AG09309 (cell line): ENCODE measurements around the gene PTPRCAP.
"Not testable (repeated sequence)": the region's sequence is repeated elsewhere in the genome, so short reads cannot be mapped to it uniquely, and the experiment has no call there.

ENCODE experiments used
- DNase-seq: peaks from one replicate; pipeline ENCODE4 v3.0.0-alpha.2; 2010; ENCODE audit warnings: low read depth
- H3K4me3 ChIP-seq: 2 replicates; pipeline ENCODE4 v1.5.1; 2011; ENCODE audit warnings: mild to moderate bottlenecking, low read depth, low read length, moderate library complexity; ENCODE audit not compliant: control insufficient read depth
- CTCF ChIP-seq: IDR thresholded peaks from 2 replicates; pipeline ENCODE4 v1.5.1; 2011; ENCODE audit warnings: mild to moderate bottlenecking, low read depth, low read length, inconsistent platforms; ENCODE audit not compliant: insufficient read depth, control insufficient read depth; ENCODE audit errors: missing control alignments

The PTPRCAP gene

DNA sequence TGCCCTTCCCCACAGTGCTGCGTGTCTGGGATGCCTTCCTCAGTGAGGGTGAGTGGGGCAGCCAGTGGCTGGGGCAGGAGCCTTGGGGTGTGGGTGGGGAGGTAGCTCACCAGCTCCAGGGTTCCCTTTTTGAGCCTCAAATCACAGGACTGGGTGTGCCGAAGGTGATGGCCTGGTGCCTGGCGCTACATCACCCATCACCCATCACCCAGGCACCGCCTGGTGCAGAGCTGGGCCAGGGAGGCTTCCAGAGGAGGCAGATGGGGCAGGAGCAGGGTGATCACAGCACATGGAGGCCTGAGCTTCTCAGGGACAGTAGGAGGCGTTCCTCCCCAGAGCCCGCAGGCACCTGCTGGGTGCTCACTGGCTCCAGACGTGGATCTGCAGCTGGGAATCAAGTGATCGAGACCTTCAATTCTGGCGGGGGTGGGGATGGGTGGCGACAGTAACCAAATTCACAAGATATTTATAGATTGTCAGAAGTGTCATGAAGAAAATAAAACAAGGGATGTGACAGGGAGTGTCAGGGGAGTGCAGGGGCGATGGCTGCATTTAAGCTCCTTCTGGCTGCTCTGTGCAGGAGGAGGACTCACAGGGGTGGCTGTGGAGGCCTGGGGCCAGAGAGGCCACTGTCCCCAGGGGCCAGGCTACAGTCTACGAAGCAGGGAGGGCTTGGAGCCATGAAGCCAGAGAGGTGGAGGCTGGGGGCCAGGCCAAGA is 30.4 kb downstream of the PTPRCAP start:
- TF ChIP-seq CTCF: peak; percentile 4
- no peak for DNase-seq
- no peak overlapping the region for H3K4me3 ChIP-seq

GRCh38 chr11:67406420-67406968 is 31.0 kb downstream of the PTPRCAP start:
- H3K4me3 ChIP-seq: no peak overlapping the region
- DNase-seq: no peak
- no peak for TF ChIP-seq CTCF

DNA sequence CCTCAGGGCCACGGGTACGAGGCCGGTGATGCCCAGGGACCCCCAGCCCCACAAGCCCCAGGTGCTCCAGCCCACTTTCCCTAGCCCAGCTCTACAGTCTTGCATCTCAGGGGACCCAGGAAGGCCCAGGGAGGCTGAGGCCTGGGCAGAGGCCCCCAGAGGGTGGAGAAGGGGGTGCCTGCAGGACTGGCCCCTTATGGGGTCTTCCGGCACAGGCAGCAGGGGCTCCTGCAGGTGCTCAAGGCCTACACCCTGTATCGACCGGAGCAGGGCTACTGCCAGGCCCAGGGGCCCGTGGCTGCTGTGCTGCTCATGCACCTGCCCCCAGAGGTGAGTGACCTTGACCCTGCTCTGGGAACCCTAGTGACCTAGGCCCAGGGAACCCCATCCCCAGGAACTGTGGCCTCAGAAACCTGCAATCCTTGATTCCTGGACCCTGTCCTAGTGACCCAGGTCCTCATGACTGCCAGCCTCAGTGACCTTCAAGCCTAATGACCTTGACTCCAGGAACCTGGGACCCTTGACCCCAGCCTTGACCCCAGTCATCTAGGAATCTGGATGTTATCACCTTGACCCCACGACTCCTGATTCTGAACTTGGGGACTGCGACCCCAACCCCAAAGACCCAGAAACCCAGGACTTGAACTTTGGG is 31.7 kb downstream of the PTPRCAP start:
- no peak for DNase-seq
- no peak for TF ChIP-seq CTCF
- no peak overlapping the region for H3K4me3 ChIP-seq

GRCh38 chr11:67405196-67405567 is 32.3 kb downstream of the PTPRCAP start:
- DNase-seq: no peak
- TF ChIP-seq CTCF: no peak
- no peak overlapping the region for H3K4me3 ChIP-seq

DNA sequence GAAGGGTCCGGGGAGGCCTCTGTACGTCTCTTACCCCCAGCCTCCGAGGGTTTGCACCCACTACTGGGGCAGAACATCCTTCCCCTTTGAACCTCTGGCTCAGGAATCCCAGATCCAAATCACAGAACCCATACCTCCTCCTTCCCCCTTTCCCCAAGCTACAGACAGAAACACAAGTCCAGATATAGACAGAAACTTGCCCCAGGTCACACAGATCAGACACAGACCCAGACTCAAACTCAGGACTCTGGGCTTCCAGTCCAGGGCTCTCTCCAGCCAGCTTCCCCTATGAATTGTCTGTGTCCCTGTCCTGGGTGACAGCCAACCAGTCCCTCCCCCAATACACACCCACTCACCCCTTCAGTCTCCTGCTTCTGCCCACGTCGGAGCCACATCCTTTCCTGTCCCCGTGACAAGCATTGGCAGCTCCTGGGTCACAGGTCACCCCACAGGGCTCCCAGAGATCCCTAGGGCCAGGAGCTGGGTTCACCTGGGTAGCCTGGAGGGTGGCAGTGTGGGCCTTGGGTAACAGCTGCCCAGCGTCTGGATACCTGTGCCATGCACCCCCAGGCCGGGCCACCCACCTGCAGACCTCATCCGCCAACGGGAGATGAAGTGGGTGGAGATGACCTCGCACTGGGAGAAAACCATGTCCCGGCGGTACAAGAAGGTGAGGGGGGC is 32.8 kb downstream of the PTPRCAP start:
- H3K4me3 ChIP-seq: no peak overlapping the region
- no peak for TF ChIP-seq CTCF
- no peak for DNase-seq

DNA sequence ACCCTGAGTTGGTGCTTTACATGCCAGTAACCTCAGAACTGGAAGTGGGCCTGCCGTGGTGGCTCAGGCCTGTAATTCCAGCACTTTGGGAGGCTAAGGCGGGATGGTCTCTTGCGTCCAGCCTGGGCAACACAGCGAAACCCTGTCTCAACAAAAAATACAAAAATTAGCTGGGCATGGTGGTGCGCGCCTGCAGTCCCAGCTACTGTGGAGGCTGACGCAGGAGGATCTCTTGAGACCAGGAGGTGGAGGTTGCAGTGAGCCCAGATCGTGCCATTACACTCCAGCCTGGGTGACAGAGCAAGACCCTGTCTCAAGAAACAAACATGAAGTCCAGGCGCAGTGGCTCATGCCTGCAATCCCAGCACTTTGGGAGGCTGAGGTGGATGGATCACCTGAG is 34.4 kb downstream of the PTPRCAP start:
- not testable (repeated sequence) for H3K4me3 ChIP-seq, DNase-seq

DNA sequence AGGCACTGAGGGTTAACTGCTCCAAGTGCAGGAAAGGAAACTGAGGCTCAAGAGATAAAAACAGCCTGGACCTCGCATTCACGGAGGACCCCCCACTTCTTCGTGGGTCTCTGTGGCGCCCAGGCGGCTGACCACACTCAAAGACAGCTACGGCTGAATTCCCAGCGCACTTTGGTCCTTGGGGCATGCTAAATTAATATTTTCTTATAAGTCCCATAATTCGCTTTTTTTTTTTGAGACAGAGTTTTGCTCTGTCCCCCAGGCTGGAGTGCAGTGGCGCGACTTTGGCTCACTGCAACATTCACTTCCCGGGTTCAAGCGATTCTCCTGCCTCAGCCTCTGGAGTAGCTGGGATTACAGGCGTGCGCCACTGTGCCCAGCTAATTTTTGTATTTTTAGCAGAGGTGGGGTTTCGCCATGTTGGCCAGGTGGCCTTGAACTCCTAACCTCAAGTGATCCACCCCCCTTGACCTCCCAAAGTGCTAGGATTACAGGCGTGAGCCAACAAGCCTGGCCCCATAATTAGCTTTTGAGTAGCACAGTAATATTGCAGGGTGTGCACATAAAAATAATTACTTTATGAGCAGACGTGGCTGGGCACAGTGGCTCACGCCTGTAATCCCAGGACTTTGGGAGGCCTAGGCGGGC is 35.2 kb downstream of the PTPRCAP start:
- peak overlapping the region; percentile 32 for H3K4me3 ChIP-seq

More for the DNA sequence above, 35.2 kb downstream of the PTPRCAP start:
- not testable (repeated sequence) for DNase-seq
